ENCODE results near the gene TCN2.
A peak's percentile ranks its signal among the peaks of the same experiment; 100 is the strongest.

DNA sequence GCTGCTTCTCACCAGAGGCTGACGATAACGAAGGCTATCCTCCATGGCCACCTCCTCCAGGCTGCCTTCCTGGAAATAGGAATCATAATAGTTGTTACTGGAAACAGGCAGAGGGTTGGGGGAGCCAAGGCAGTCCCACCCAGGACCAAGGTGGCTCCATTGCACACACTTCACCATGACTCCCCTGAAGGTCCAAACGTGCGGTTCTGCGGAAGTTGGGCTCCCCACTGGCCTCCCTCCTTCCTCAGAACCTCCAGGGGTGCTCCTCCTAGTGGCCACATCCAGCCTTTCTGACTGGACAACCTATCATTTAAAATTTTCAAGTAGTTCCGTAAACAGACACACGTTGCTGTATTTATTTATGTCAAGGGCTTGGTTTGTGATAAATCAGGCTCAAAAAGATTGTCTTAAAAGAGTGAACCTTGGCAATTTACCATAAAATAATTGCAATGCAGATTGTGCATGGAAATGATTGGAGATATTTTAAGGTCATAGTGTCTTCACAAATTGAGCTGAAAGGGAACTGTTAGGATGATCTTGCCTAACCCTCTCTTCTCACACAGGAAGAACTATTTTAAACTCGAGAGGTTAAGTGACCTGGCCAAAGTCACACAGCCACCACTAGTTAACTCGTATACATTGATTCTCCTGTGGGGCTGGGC lies 1.4 kb upstream of the TCN2 start:
- TF ChIP-seq, protein P1, sequence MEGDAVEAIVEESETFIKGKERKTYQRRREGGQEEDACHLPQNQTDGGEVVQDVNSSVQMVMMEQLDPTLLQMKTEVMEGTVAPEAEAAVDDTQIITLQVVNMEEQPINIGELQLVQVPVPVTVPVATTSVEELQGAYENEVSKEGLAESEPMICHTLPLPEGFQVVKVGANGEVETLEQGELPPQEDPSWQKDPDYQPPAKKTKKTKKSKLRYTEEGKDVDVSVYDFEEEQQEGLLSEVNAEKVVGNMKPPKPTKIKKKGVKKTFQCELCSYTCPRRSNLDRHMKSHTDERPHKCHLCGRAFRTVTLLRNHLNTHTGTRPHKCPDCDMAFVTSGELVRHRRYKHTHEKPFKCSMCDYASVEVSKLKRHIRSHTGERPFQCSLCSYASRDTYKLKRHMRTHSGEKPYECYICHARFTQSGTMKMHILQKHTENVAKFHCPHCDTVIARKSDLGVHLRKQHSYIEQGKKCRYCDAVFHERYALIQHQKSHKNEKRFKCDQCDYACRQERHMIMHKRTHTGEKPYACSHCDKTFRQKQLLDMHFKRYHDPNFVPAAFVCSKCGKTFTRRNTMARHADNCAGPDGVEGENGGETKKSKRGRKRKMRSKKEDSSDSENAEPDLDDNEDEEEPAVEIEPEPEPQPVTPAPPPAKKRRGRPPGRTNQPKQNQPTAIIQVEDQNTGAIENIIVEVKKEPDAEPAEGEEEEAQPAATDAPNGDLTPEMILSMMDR (IDR thresholded peaks at IDR 0.05; ENCODE audit: borderline replicate concordance, extremely low read depth, low read length, poor library complexity, severe bottlenecking): peak; percentile 61
- no peak for TF ChIP-seq EZH2 (IDR thresholded peaks at IDR 0.05; ENCODE audit: borderline replicate concordance, low read depth, low read length, severe bottlenecking)

Data from DND-41 (cell line).